ENCODE data around the gene FBXO11.

FBXO11 gene

GRCh38 chr2:47783486-47784351, 122.6 kb downstream of the FBXO11 start:
- peak; percentile 39 for DNase-seq (ENCODE audit: low read depth)

DNA sequence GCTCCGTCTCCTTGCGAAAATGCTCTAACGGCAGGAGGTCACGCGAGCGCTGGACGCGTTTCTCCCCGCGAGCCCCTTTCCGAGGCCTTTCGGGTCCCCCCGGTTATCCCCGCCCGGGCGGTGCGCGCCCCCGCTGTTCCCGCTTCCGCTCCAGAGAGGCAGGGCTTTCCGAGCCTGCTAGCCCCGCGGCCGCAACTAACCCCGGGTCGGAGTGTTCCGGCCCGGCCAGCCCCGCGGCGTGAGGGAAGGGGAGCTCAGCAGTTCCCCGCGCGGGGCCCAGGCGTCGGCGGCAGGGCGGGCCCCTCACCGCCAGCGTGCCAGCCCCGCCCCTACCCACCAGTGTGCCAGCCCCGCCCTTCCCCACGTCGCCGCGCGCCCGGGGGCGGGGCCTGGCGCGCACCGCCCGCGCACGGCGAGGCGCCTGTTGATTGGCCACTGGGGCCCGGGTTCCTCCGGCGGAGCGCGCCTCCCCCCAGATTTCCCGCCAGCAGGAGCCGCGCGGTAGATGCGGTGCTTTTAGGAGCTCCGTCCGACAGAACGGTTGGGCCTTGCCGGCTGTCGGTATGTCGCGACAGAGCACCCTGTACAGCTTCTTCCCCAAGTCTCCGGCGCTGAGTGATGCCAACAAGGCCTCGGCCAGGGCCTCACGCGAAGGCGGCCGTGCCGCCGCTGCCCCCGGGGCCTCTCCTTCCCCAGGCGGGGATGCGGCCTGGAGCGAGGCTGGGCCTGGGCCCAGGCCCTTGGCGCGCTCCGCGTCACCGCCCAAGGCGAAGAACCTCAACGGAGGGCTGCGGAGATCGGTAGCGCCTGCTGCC, 123.4 kb downstream of the FBXO11 start, which contains the start of gene MSH6:
Gene MSH6, plus strand, starts transcription at position 475 of the 815 bp plus-strand sequence. Its CDS starts 89 bp downstream, at position 564.
- DNase-seq (ENCODE audit: low read depth) = peak; percentile 67

GRCh38 chr2:47782381-47782670, 124.0 kb downstream of the FBXO11 start:
- no peak for DNase-seq (ENCODE audit: low read depth)

DNA sequence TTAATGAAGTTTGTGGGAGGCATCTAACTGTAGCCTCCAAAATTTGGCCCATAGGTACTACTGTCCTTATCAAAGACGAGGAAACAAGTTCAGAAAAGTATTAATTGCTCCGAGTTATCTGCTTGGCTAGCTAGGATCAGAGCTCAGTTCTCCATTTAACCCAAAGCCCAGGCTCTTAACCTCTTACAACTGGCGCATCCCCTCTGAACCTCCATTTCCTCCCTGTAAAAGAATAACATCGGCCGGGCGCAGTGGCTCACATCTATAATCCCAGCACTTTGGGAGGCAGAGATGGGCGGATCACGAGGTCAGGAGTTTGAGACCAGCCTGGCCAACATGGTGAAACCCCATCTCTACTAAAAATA, 126.9 kb downstream of the FBXO11 start:
- no peak for DNase-seq (ENCODE audit: low read depth)

GRCh38 chr2:47778698-47779425, 127.4 kb downstream of the FBXO11 start:
- DNase-seq (ENCODE audit: low read depth) = no peak

GRCh38 chr2:47777277-47777937, 128.9 kb downstream of the FBXO11 start:
- no peak for DNase-seq (ENCODE audit: low read depth)

GRCh38 chr2:47774567-47774966, 131.7 kb downstream of the FBXO11 start:
- no peak for DNase-seq (ENCODE audit: low read depth)

DNA sequence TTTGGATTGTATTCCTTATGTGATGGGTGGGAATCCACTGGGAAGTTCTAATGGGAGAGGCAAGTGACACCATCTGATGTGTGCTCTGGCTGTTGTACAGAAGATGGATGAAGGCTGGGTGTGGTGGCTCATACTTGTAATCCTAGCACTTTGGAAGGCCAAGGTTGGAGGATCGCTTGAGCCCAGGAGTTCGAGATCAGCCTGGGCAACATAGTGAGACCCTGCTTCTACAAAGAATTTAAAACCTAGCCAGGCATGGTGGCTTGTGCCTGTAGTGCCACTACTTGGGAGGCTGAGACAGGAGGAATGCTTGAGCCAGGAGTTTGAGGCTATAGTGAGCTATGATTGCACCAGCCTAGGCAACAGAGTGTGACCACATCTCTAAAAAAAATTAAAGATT, 134.0 kb downstream of the FBXO11 start:
- no peak for DNase-seq (ENCODE audit: low read depth)

DNA sequence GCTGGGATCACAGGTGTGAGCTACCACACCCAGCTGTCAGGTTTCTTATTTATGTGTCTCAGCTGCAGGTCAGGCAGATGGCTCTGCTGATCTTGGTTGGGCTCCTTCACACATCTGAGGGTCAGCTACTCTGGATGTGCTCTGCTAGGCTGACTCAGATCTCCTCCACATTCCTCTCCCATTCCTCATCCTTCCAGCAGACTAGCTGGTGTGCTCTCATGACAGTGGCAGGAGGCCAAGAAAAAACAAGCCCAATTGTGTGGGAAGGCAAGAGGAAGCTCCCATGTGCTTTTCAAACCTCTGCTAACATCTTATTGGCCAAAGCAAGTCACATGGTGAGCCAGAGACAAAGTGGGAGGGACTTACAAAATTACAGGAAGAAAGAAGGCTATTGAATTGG, 135.1 kb downstream of the FBXO11 start:
- DNase-seq (ENCODE audit: low read depth) = no peak

- DNase-seq (ENCODE audit: low read depth) = no peak
These were observed 137.0 kb downstream of the FBXO11 start for GRCh38 chr2:47769318-47769717.

DNA sequence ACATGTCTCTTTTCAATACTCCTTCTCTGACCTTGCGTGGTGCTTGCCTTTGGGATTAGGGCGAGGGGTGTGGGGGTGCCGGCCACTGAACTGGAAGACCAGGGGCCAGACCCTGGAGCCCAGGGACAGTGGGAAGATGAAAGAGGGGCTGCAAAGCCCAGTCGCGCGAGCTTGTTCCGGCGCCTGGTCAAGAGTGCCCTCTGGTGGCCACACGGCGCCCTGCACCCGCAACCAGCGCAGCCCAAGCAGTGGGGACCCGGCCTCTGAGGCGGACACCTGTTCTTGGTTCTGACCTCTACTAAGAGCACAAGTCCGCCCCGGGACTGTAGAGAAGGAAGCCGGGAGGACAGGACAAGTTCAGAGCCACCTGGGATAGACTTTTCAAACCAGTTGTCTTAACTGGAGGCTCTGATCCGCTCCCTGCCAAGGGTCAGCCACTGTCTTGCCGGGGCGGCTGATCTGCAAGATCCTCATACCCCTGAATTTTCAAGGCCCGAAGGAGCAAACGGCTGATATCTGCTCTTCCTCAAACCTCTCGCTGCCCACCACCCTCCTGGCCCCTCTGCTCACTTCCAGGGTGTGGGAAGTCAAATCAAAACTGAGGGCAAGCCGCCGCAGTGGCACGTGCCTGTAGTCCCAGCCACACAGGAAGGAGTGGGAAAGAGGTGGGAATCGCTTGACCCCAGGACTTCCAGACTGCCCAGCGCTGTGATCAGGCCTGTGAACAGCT, 138.3 kb downstream of the FBXO11 start:
- peak; percentile 52 for DNase-seq (ENCODE audit: low read depth)

DNA sequence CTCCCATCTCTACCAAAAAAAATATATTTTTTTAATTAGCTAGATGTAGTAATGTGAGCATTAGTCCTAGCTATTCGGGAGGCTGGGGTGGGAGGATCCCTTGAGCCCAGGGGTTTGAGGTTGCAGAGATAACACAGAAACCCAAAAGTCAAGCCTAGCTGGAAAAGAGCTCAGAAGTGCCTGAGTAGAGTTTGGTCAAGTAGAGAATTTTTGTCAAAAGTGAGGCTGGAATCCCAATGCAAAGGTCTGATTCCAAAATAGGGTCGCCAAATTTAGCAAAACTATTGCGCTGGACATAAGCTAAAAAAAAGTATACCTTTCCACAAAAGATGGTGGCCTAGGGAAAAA, 138.8 kb downstream of the FBXO11 start:
- DNase-seq (ENCODE audit: low read depth) = no peak

DNA sequence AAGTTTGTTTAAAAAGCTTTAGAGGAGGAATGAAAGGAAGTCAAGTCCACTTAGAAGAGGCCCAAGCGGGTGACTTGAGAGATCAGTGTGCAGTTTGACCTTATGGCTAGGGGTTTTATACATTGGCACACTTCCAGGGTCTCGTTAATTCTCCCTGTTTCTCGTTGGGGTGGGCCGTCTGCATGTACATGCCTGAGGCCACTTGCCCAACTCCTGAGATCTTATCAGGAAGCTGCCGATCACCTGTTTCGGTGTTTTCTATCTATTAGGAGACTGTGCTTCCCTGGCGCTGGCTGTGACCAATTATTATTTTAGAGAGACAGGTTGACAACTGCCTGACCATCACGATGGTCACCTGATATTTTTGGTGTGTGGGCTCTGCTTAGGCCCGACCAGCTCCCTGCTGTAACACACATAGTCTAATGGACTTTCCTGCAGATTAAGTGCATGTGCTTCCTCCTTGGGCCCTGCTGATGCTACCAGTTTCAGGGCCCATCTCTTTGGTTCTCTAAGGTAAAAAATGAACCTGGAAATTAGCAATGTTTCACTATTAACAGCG, 154.4 kb downstream of the FBXO11 start:
- DNase-seq (ENCODE audit: low read depth) = no peak

GRCh38 chr2:47747878-47748277, 158.4 kb downstream of the FBXO11 start:
- DNase-seq (ENCODE audit: low read depth) = no peak

DNA sequence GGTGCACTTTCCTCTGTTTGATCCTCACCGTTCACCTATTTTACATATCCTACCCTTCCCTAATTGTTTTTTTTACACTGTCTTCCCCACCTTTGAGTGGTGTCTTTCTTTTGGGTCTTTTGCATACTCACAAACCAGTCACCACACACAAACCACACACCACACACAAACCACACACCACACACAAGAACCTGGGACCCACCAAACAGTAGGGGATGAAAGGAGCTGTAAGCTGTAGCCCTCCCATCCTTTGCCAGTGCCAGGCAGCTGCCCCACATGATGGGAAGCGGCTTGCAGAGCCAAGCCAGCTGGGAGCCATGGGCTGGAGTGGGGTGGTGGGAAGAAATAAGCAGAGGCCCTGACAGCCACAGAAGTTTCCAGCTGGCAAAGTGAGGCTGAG, 162.2 kb downstream of the FBXO11 start:
- no peak for DNase-seq (ENCODE audit: low read depth)

DNA sequence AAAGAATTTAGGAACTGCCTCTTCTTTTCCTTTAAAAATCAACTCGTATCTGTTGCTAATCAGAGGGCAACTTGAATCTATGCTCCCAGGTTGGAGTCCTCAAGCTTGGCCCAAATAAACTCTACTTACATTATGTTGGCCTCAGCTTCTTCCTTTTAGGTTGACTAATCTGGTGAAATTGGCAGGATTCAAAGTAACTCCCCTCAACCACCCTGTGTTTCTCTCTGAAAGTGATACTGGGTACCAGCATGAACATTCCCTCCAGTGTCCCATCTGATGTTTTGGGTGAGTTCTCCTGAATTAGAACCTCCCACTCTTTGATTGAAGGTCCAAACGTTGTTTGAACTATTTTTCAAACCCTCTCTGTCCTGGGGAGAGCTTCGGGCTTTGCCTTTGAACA, 164.7 kb downstream of the FBXO11 start:
- DNase-seq (ENCODE audit: low read depth) = no peak

DNA sequence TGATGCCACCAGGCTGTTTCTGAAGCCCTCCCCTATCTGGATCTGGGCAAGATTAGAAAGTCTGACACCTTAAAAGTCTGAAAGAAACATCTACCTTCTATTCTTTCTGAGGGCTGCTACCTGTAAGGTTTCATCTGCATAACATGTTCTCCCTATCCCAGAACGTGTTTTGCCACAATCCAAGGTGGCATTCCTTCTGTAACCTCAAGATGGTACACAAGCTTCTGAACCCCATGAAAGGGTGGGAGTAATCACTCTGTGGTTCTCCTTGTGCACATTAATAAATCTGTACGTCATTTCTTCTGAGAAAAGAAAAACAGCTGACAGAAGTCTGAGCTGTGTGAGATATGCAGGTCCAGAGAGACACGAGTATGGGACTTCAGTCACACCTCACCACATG, 165.2 kb downstream of the FBXO11 start:
- no peak for DNase-seq (ENCODE audit: low read depth)

Measured in stimulated activated CD8-positive, alpha-beta memory T cell treated with anti-CD3 and anti-CD28 coated beads, Interleukin-15, amount 100 ng/mL, for 1 hour (primary cell).